ENCODE measurements around the gene ACTG1. TPM values are rescaled to one million over a fixed set of nuclear protein-coding genes. Genes with fewer than 3 reads are reported as not detected.

Gene ACTG1
- total and polyA plus RNA-seq, 2 of the 13 experiments (the other 11 are each of a cell fraction or from before 2014, with no cell fraction given): 973 to 1,138 TPM

DNA sequence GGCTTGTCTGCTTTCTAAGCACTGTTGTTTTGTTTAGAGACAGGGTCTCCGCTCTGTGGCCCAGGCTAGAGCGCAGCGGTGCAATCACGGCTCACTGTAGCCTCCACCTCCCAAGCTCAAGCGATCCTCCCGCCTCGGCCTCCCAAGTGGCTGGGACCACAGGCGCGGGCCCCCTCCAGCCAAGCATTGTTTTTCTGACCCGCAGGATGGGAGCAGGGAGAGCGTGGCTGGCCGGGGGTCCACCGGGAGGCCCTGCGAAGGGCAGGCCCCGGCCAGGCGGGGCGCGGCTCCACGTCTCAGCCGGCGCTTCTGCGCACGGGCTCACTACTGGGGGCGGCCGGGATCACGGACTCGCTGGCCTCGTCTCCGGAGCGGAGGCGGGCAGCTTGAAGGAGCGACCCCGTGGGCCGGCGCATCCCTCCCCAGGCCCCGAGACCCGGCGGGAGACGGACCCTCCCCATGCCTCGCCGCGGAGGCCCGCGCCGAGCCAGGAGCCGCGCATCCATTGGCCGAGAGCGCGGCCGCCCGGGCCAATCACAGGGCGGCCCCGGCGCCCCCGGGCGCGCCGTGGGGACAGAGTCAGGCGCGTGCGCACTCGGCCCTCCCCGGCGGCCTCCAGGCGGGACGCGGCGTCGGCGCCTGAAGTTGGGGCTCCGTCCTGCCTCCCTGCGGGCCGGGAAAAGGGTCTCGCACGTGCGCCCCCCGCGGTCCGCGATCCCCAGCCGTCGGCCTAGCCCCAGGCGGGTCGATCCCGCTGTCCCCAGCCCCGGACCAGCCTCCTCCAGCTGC lies 24.9 kb downstream of the ACTG1 start (continued):
- TF ChIP-seq ZNF724P (CRISPR knock-in tag; IDR thresholded peaks at IDR 0.05; ENCODE audit: borderline replicate concordance) (peak; percentile 93), ATM (IDR thresholded peaks at IDR 0.05; ENCODE audit: borderline replicate concordance) (no peak), CCDC6 (CRISPR knock-in tag; IDR thresholded peaks at IDR 0.05) (peak; percentile 81; the same call in 1 of the 2 replicates), ZNF30 (CRISPR knock-in tag; IDR thresholded peaks at IDR 0.05) (peak; percentile 83), HMG20B (CRISPR knock-in tag; conservative IDR thresholded peaks at IDR 0.05) (no peak), ZNF350 (CRISPR knock-in tag; IDR thresholded peaks at IDR 0.05; ENCODE audit: borderline replicate concordance, low read depth) (no peak), ZNF616 (CRISPR knock-in tag; IDR thresholded peaks at IDR 0.05; ENCODE audit: low read depth) (peak; percentile 86), ZKSCAN1 (IDR thresholded peaks at IDR 0.05; ENCODE audit: low read length) (no peak), RFXAP (CRISPR knock-in tag; IDR thresholded peaks at IDR 0.05; ENCODE audit: borderline replicate concordance) (peak; percentile 77; the same call in 1 of the 2 replicates), ZNF224 (CRISPR knock-in tag; IDR thresholded peaks at IDR 0.05) (no peak), RORA (CRISPR knock-in tag; IDR thresholded peaks at IDR 0.05) (no peak), SMAD1 (CRISPR knock-in tag; IDR thresholded peaks at IDR 0.05; ENCODE audit: borderline replicate concordance, low read depth) (peak; percentile 62; the same call in 1 of the 2 replicates), NRL (CRISPR knock-in tag; IDR thresholded peaks at IDR 0.05; ENCODE audit: borderline replicate concordance) (peak; percentile 88), RARA (CRISPR knock-in tag; IDR thresholded peaks at IDR 0.05) (0 out of 2 replicates have a peak, but pooled peaks have one; percentile 28), DNMT1 (CRISPR knock-in tag; IDR thresholded peaks at IDR 0.05) (no peak), TCF7L2 (IDR thresholded peaks at IDR 0.05; ENCODE audit: low read depth, low read length) (no peak), KAT7 (CRISPR knock-in tag; IDR thresholded peaks at IDR 0.05; ENCODE audit: borderline replicate concordance) (peak; percentile 33; the same call in 1 of the 2 replicates), TAF1 (CRISPR knock-in tag; IDR thresholded peaks at IDR 0.05) (peak; percentile 64), JARID2 (CRISPR knock-in tag; IDR thresholded peaks at IDR 0.05; ENCODE audit: insufficient replicate concordance) (no peak), KLF15 (CRISPR knock-in tag; IDR thresholded peaks at IDR 0.05; ENCODE audit: borderline replicate concordance) (peak; percentile 76; the same call in 1 of the 2 replicates)
- TF ChIP-seq, protein P1, sequence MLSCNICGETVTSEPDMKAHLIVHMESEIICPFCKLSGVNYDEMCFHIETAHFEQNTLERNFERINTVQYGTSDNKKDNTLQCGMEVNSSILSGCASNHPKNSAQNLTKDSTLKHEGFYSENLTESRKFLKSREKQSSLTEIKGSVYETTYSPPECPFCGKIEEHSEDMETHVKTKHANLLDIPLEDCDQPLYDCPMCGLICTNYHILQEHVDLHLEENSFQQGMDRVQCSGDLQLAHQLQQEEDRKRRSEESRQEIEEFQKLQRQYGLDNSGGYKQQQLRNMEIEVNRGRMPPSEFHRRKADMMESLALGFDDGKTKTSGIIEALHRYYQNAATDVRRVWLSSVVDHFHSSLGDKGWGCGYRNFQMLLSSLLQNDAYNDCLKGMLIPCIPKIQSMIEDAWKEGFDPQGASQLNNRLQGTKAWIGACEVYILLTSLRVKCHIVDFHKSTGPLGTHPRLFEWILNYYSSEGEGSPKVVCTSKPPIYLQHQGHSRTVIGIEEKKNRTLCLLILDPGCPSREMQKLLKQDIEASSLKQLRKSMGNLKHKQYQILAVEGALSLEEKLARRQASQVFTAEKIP (CRISPR knock-in tag; IDR thresholded peaks at IDR 0.05; ENCODE audit: borderline replicate concordance): no peak
- TF ChIP-seq, protein P2, sequence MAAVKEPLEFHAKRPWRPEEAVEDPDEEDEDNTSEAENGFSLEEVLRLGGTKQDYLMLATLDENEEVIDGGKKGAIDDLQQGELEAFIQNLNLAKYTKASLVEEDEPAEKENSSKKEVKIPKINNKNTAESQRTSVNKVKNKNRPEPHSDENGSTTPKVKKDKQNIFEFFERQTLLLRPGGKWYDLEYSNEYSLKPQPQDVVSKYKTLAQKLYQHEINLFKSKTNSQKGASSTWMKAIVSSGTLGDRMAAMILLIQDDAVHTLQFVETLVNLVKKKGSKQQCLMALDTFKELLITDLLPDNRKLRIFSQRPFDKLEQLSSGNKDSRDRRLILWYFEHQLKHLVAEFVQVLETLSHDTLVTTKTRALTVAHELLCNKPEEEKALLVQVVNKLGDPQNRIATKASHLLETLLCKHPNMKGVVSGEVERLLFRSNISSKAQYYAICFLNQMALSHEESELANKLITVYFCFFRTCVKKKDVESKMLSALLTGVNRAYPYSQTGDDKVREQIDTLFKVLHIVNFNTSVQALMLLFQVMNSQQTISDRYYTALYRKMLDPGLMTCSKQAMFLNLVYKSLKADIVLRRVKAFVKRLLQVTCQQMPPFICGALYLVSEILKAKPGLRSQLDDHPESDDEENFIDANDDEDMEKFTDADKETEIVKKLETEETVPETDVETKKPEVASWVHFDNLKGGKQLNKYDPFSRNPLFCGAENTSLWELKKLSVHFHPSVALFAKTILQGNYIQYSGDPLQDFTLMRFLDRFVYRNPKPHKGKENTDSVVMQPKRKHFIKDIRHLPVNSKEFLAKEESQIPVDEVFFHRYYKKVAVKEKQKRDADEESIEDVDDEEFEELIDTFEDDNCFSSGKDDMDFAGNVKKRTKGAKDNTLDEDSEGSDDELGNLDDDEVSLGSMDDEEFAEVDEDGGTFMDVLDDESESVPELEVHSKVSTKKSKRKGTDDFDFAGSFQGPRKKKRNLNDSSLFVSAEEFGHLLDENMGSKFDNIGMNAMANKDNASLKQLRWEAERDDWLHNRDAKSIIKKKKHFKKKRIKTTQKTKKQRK (IDR thresholded peaks at IDR 0.05; ENCODE audit: low read length): no peak
- TF ChIP-seq, protein P3, sequence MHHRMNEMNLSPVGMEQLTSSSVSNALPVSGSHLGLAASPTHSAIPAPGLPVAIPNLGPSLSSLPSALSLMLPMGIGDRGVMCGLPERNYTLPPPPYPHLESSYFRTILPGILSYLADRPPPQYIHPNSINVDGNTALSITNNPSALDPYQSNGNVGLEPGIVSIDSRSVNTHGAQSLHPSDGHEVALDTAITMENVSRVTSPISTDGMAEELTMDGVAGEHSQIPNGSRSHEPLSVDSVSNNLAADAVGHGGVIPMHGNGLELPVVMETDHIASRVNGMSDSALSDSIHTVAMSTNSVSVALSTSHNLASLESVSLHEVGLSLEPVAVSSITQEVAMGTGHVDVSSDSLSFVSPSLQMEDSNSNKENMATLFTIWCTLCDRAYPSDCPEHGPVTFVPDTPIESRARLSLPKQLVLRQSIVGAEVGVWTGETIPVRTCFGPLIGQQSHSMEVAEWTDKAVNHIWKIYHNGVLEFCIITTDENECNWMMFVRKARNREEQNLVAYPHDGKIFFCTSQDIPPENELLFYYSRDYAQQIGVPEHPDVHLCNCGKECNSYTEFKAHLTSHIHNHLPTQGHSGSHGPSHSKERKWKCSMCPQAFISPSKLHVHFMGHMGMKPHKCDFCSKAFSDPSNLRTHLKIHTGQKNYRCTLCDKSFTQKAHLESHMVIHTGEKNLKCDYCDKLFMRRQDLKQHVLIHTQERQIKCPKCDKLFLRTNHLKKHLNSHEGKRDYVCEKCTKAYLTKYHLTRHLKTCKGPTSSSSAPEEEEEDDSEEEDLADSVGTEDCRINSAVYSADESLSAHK (CRISPR knock-in tag; IDR thresholded peaks at IDR 0.05; ENCODE audit: borderline replicate concordance): no peak
